ENCODE data around the gene CAMKMT. TPM values are rescaled to one million over a fixed set of nuclear protein-coding genes. Genes with fewer than 3 reads are reported as not detected.

CAMKMT gene
- total and polyA plus RNA-seq, 8 donors: 1.4 to 27.4 (median 6.2) TPM

GRCh38 chr2:44328750-44329149, 33.0 kb upstream of the CAMKMT start:
- H3K27me3 ChIP-seq: no peaks in the 10 kb centered on the region
- DNase-seq: no peak
- H3K36me3 ChIP-seq: peaks cover 15 to 95% (median 72%) of the 10 kb centered on the region in 4 donors
- no peaks in the 10 kb centered on the region for H3K9me3 ChIP-seq
- no peak overlapping the region for H3K27ac ChIP-seq
- H3K4me3 ChIP-seq: no peak overlapping the region
- intact Hi-C loops (cut with DNase I; ENCODE audit: low total_unique reads): no loop called here
- peaks cover 11 to 35% (median 23%) of the 10 kb centered on the region in 4 donors for H3K4me1 ChIP-seq
- TF ChIP-seq POLR2A (IDR thresholded peaks at IDR 0.05): no peak
- TF ChIP-seq POLR2AphosphoS5 (IDR thresholded peaks at IDR 0.05): no peak
- TF ChIP-seq CTCF (IDR thresholded peaks at IDR 0.05): no peak
- no peak for TF ChIP-seq EP300 (IDR thresholded peaks at IDR 0.05)
- 80 to 98% (median 93%) methylated on average over 2 of the region's 2 CpGs for WGBS, 5 donors

- WGBS, 5 donors: 90 to 98% (median 96%) methylated on average over 2 of the region's 2 CpGs
- no peak for DNase-seq
- TF ChIP-seq EP300 (IDR thresholded peaks at IDR 0.05) (no peak), POLR2A (IDR thresholded peaks at IDR 0.05) (no peak), POLR2AphosphoS5 (IDR thresholded peaks at IDR 0.05) (no peak), CTCF (IDR thresholded peaks at IDR 0.05) (no peak)
- Histone ChIP-seq H3K27ac (no peak overlapping the region), H3K4me3 (no peak overlapping the region), H3K9me3 (no peaks in the 10 kb centered on the region), H3K27me3 (no peaks in the 10 kb centered on the region), H3K4me1 (peaks cover 15 to 39% (median 28%) of the 10 kb centered on the region in 4 donors), H3K36me3 (peaks cover 15 to 89% (median 67%) of the 10 kb centered on the region in 4 donors)
- intact Hi-C loops (cut with DNase I; ENCODE audit: low total_unique reads): no loop called here
Measured at GRCh38 chr2:44329343-44329742, 32.4 kb upstream of the CAMKMT start.

GRCh38 chr2:44330801-44331200, 30.9 kb upstream of the CAMKMT start:
- DNase-seq: no peak
- TF ChIP-seq POLR2A (IDR thresholded peaks at IDR 0.05) (no peak), EP300 (IDR thresholded peaks at IDR 0.05) (no peak), POLR2AphosphoS5 (IDR thresholded peaks at IDR 0.05) (no peak), CTCF (IDR thresholded peaks at IDR 0.05) (no peak)
- WGBS, 5 donors: 93 to 100% (median 100%) methylated on average over 1 of the region's 1 CpG
- no peaks in the 10 kb centered on the region for H3K9me3 ChIP-seq
- peaks cover 15 to 81% (median 64%) of the 10 kb centered on the region in 4 donors for H3K36me3 ChIP-seq
- H3K27ac ChIP-seq: no peak overlapping the region
- no peak overlapping the region for H3K4me3 ChIP-seq
- intact Hi-C loops (cut with DNase I; ENCODE audit: low total_unique reads): no loop called here
- H3K27me3 ChIP-seq: no peaks in the 10 kb centered on the region
- peaks cover 9 to 28% (median 20%) of the 10 kb centered on the region in 4 donors for H3K4me1 ChIP-seq

GRCh38 chr2:44333994-44334393, 27.8 kb upstream of the CAMKMT start:
- WGBS, 5 donors: 26 to 60% (median 50%) methylated on average over 1 of the region's 1 CpG

More at GRCh38 chr2:44333994-44334393, 27.8 kb upstream of the CAMKMT start:
- Histone ChIP-seq H3K4me3 (no peak overlapping the region), H3K4me1 (peaks cover 9 to 26% (median 20%) of the 10 kb centered on the region in 4 donors), H3K27me3 (no peaks in the 10 kb centered on the region), H3K27ac (no peak overlapping the region), H3K9me3 (no peaks in the 10 kb centered on the region), H3K36me3 (peaks cover 21 to 80% (median 63%) of the 10 kb centered on the region in 4 donors)
- DNase-seq: no peak
- no peak for TF ChIP-seq CTCF (IDR thresholded peaks at IDR 0.05)
- TF ChIP-seq POLR2AphosphoS5 (IDR thresholded peaks at IDR 0.05): peak in 1 of 3 donors; percentile 43
- intact Hi-C loops (cut with DNase I; ENCODE audit: low total_unique reads): no loop called here
